Measurements from ENCODE around the gene CD209. TPM values are rescaled to one million over a fixed set of nuclear protein-coding genes. Genes with fewer than 3 reads are reported as not detected.

Gene CD209
- total and polyA plus RNA-seq, 2 of the 8 experiments (the other 6 are each of a cell fraction or from before 2014, with no cell fraction given): 0.05 to 0.22 TPM

- no peak for TF ChIP-seq CHD7 (IDR thresholded peaks at IDR 0.05; ENCODE audit: insufficient replicate concordance, low read length)
These were observed 41.7 kb downstream of the CD209 start (continued) for GRCh38 chr19:7705387-7706187.

Data from H1 (cell line).